Fibroblast of lung (primary cell): ENCODE data around the gene KRTAP4-4.

Experiments
- CTCF ChIP-seq, 2 donors: IDR thresholded peaks in 1 of 2; conservative IDR thresholded peaks in 1 of 2; 1 replicate in 1 of 2; 2 replicates in 1 of 2; pipeline ENCODE4 v1.5.1; 2011 to 2012; ENCODE audit warnings: low read length in 2 of 2, control low read depth in 1 of 2, inconsistent platforms in 1 of 2, low read depth in 1 of 2, mild to moderate bottlenecking in 1 of 2
- EZH2 ChIP-seq: IDR thresholded peaks from 2 replicates; pipeline ENCODE4 v1.5.1; 2012; ENCODE audit warnings: low read length, control low read depth, mild to moderate bottlenecking; ENCODE audit errors: missing control alignments

DNA sequence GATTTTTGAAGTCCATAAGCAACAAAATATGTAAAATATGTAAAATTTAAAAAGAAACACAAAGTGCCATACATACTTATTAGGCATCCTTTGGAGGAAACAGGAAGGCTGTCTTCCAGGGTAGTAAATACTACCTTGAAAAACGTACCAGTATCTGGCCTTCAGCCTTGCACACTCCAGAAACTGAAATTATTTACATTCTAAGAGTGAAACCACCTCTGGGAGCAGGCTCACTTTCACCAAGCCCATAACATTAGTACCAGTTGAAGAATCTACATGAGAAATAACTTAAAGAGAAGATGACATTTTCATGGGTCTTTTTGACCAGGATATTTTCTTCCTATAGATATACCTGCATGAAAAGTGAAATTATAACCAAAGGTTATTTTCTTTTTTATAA, 35.5 kb upstream of the KRTAP4-4 start:
- TF ChIP-seq CTCF (conservative IDR thresholded peaks at IDR 0.05 in 1 of 2, IDR thresholded peaks at IDR 0.05 in 1 of 2; ENCODE audit: low read depth in 1 of 2, low read length in 2 of 2), result no peak
- TF ChIP-seq EZH2, result no peak
